ENCODE data around the gene ELK3. TPM values are rescaled to one million over a fixed set of nuclear protein-coding genes. Genes with fewer than 3 reads are reported as not detected.

The ELK3 gene
- total RNA-seq, 1 experiment from 2014 or later: 9.0 TPM

DNA sequence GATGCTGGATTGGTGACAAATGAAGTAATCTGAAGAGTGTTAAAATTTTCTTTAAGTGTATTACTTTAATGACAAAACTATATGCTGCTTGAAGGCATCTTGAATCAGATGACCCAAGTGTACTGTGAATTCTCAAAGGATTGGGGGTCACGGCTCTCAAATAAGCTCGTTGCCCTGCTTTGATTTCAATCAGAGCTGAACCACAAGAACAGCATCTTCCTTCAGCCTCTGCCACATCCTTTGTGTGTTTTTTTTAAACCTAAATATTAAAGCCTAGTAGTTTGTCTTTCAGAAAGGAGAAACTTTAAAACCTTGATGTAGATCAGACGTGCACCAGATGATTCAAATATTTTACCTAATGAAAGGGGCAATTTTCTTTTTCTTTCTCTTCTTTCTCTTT lies 11.7 kb downstream of the ELK3 start:
- no peak for DNase-seq (ENCODE audit: low read depth)
- in situ Hi-C loops (cut with HindIII; ENCODE audit: low pct_unique_long_range_greater_than_20kb, low sequenced_read_pairs): no loop called here

- in situ Hi-C loops (cut with HindIII; ENCODE audit: low pct_unique_long_range_greater_than_20kb, low sequenced_read_pairs): no loop called here
- no peak for DNase-seq (ENCODE audit: low read depth)
Measured at GRCh38 chr12:96206936-96207662, 12.9 kb downstream of the ELK3 start.

DNA sequence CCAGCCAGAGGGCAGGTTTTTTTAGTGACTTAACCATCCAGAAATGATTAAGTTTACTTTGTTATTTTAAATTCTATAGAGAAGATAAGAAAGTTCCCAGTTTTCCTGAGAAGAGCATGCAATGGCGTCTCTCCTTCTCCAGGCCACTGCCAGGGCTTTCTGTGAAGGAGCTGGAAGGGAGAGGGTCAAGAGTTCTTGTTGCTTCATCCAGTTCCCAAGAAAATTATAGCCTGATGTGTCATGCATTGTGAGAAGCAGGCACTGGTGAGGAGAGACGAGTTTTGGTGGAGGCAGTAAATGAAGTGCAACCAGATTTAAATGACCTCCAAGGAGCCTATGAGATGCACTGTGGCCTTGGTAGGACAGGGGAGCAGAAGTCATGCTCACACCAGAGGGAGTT lies 14.2 kb downstream of the ELK3 start:
- in situ Hi-C loops (cut with HindIII; ENCODE audit: low pct_unique_long_range_greater_than_20kb, low sequenced_read_pairs): no loop called here

GRCh38 chr12:96208801-96209549 lies 14.8 kb downstream of the ELK3 start:
- DNase-seq (ENCODE audit: low read depth): no peak
- in situ Hi-C loops (cut with HindIII; ENCODE audit: low pct_unique_long_range_greater_than_20kb, low sequenced_read_pairs): no loop called here

More for the DNA sequence above, 14.2 kb downstream of the ELK3 start:
- peak; percentile 12 for DNase-seq (ENCODE audit: low read depth)

GRCh38 chr12:96210376-96211055 lies 16.3 kb downstream of the ELK3 start:
- DNase-seq (ENCODE audit: low read depth): no peak
- in situ Hi-C loops (cut with HindIII; ENCODE audit: low pct_unique_long_range_greater_than_20kb, low sequenced_read_pairs): no loop called here

DNA sequence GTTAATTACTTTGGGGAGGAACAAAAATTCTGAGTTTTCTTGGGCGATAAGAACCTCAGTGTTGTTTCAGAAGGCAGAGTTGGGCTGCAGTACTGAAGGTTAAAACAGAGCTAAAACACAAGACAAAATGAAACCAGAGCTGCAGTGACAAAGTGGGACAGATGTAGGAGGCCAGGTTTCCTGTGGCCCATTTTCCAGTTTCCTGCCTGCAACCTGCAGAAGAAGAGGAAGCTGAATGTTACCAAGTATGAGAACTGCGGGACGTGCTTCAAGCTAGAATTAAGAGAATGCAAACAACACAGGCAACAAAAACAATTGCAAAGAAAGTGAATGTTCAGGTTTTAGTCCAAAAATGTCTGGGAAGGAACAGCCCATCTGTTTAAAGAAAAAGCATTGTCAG lies 17.8 kb downstream of the ELK3 start:
- in situ Hi-C loops (cut with HindIII; ENCODE audit: low pct_unique_long_range_greater_than_20kb, low sequenced_read_pairs): no loop called here
- no peak for DNase-seq (ENCODE audit: low read depth)

DNA sequence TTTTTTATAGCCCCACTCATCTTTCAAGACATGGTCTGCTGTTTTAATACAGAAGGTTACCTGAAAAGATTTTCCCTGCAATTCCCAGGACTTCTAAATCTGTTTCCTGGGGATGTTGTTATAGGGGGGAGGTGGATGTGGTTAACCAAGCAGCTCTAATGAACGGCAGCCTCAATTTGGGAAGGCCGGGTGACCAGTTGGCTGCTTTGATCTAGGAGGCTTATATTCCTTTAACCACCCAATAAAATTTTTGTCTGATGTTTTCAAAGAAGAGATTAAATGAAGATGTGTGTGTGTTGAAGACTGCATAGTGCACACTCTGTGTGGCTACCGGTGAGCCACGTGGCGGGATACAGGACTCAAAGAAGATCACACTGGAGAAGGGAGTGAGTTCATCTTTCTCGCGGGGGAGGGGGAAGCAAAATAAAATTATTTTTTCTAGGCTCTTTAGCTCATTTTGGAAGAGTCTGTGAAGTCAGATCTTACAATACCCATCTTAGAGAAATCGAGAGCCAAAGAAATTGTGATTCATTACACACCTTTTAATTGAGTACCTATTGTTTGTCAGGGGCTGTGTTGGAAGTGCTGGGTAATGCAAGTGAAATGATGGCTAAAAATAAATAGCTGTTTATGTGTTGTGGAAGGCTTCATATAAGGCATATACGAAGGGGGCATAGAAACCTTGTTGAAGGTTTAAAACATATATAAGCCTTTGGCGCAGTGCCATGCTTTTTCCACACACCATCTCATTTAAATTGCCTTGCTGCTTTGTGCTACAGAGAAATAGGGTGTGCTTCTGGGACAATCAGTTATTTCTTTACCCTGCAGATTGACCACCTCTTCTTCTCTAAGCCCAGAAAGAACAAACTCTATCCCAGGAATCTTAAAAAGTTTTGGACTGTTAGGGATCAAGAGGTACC lies 18.5 kb downstream of the ELK3 start:
- in situ Hi-C loops (cut with HindIII; ENCODE audit: low pct_unique_long_range_greater_than_20kb, low sequenced_read_pairs): no loop called here
- no peak for DNase-seq (ENCODE audit: low read depth)

- DNase-seq (ENCODE audit: low read depth): no peak
- in situ Hi-C loops (cut with HindIII; ENCODE audit: low pct_unique_long_range_greater_than_20kb, low sequenced_read_pairs): no loop called here
Measured at GRCh38 chr12:96213869-96214268, 19.7 kb downstream of the ELK3 start.

GRCh38 chr12:96215919-96216273 lies 21.7 kb downstream of the ELK3 start:
- DNase-seq (ENCODE audit: low read depth): no peak
- in situ Hi-C loops (cut with HindIII; ENCODE audit: low pct_unique_long_range_greater_than_20kb, low sequenced_read_pairs): no loop called here

- in situ Hi-C loops (cut with HindIII; ENCODE audit: low pct_unique_long_range_greater_than_20kb, low sequenced_read_pairs): no loop called here
Measured at GRCh38 chr12:96218989-96219678, 25.0 kb downstream of the ELK3 start.

GRCh38 chr12:96219700-96220206 lies 25.6 kb downstream of the ELK3 start:
- in situ Hi-C loops (cut with HindIII; ENCODE audit: low pct_unique_long_range_greater_than_20kb, low sequenced_read_pairs): no loop called here
- peak; percentile 94 for DNase-seq (ENCODE audit: low read depth)

More at GRCh38 chr12:96218989-96219678, 25.0 kb downstream of the ELK3 start:
- peak; percentile 69 for DNase-seq (ENCODE audit: low read depth)

GRCh38 chr12:96220902-96221301 lies 26.7 kb downstream of the ELK3 start:
- in situ Hi-C loops (cut with HindIII; ENCODE audit: low pct_unique_long_range_greater_than_20kb, low sequenced_read_pairs): no loop called here
- peak; percentile 45 for DNase-seq (ENCODE audit: low read depth)

- in situ Hi-C loops (cut with HindIII; ENCODE audit: low pct_unique_long_range_greater_than_20kb, low sequenced_read_pairs): no loop called here
Measured at GRCh38 chr12:96221391-96221790, 27.2 kb downstream of the ELK3 start.

GRCh38 chr12:96223411-96224218 lies 29.4 kb downstream of the ELK3 start:
- no peak for DNase-seq (ENCODE audit: low read depth)

More at GRCh38 chr12:96221391-96221790, 27.2 kb downstream of the ELK3 start:
- DNase-seq (ENCODE audit: low read depth): no peak

GRCh38 chr12:96224219-96224615 lies 30.0 kb downstream of the ELK3 start:
- DNase-seq (ENCODE audit: low read depth): no peak
- in situ Hi-C loops (cut with HindIII; ENCODE audit: low pct_unique_long_range_greater_than_20kb, low sequenced_read_pairs): no loop called here

More at GRCh38 chr12:96223411-96224218, 29.4 kb downstream of the ELK3 start:
- in situ Hi-C loops (cut with HindIII; ENCODE audit: low pct_unique_long_range_greater_than_20kb, low sequenced_read_pairs): no loop called here

GRCh38 chr12:96225044-96225855 lies 31.1 kb downstream of the ELK3 start:
- in situ Hi-C loops (cut with HindIII; ENCODE audit: low pct_unique_long_range_greater_than_20kb, low sequenced_read_pairs): no loop called here
- no peak for DNase-seq (ENCODE audit: low read depth)
